Umbilical cord (tissue), 2 donors: ENCODE results near the gene DIAPH2. TPM values are rescaled to one million over a fixed set of nuclear protein-coding genes. Genes with fewer than 3 reads are reported as not detected.

ENCODE experiments used
- DNase-seq: peaks from one replicate; pipeline ENCODE4 v3.0.0-alpha.2; 2015; ENCODE audit warnings: low spot score
- total RNA-seq: library from RNA; depleted of rRNA; stranded (reverse); fragments of >200 nt; gene quantifications from one replicate; pipeline ENCODE4 v1.2.3, GENCODE V29; 2014; ENCODE audit warnings: low replicate concordance; ENCODE audit not compliant: insufficient read depth

DIAPH2 gene
- total RNA-seq, 1 donor from 2014 or later, result 14.4 TPM

- DNase-seq, result no peak
These were observed 609.4 kb downstream of the DIAPH2 start for GRCh38 chrX:97294041-97294440.

- no peak for DNase-seq
These were observed 611.3 kb downstream of the DIAPH2 start for GRCh38 chrX:97295954-97296353.

GRCh38 chrX:97306771-97307470, 622.3 kb downstream of the DIAPH2 start:
- DNase-seq, result no peak

GRCh38 chrX:97308171-97308570, 623.5 kb downstream of the DIAPH2 start:
- peak; percentile 68 for DNase-seq

GRCh38 chrX:97309487-97310116, 625.0 kb downstream of the DIAPH2 start:
- peak; percentile 21 for DNase-seq

GRCh38 chrX:97310373-97310772, 625.7 kb downstream of the DIAPH2 start:
- DNase-seq, result peak; percentile 56

- DNase-seq, result peak; percentile 38
These were observed 626.6 kb downstream of the DIAPH2 start for GRCh38 chrX:97311066-97311778.

GRCh38 chrX:97314345-97314744, 629.7 kb downstream of the DIAPH2 start:
- no peak for DNase-seq

- no peak for DNase-seq
These were observed 631.3 kb downstream of the DIAPH2 start for GRCh38 chrX:97315939-97316338.

GRCh38 chrX:97320305-97320704, 635.7 kb downstream of the DIAPH2 start:
- no peak for DNase-seq

GRCh38 chrX:97322401-97322800, 637.8 kb downstream of the DIAPH2 start:
- DNase-seq, result no peak

- no peak for DNase-seq
These were observed 641.8 kb downstream of the DIAPH2 start for GRCh38 chrX:97326456-97326855.

- no peak for DNase-seq
These were observed 644.3 kb downstream of the DIAPH2 start for GRCh38 chrX:97328853-97329390.

GRCh38 chrX:97330151-97330550, 645.5 kb downstream of the DIAPH2 start:
- no peak for DNase-seq

- no peak for DNase-seq
These were observed 648.3 kb downstream of the DIAPH2 start for GRCh38 chrX:97332963-97333362.

GRCh38 chrX:97334850-97335249, 650.2 kb downstream of the DIAPH2 start:
- DNase-seq, result no peak

GRCh38 chrX:97344724-97345123, 660.1 kb downstream of the DIAPH2 start:
- no peak for DNase-seq

GRCh38 chrX:97358941-97359340, 674.3 kb downstream of the DIAPH2 start:
- no peak for DNase-seq

GRCh38 chrX:97363843-97364242, 679.2 kb downstream of the DIAPH2 start:
- no peak for DNase-seq

- no peak for DNase-seq
These were observed 681.6 kb downstream of the DIAPH2 start for GRCh38 chrX:97366237-97366636.

- DNase-seq, result peak; percentile 50
These were observed 682.5 kb downstream of the DIAPH2 start for GRCh38 chrX:97367125-97367524.

- DNase-seq, result no peak
These were observed 685.3 kb downstream of the DIAPH2 start for GRCh38 chrX:97369947-97370346.
